Measurements from ENCODE around the gene PAK1IP1.

- TF ChIP-seq POLR2AphosphoS5 (IDR thresholded peaks at IDR 0.05) (no peak), CTCF (IDR thresholded peaks at IDR 0.05) (no peak), POLR2A (IDR thresholded peaks at IDR 0.05) (no peak), EP300 (IDR thresholded peaks at IDR 0.05) (no peak)
Measured at GRCh38 chr6:10746915-10747250, 52.1 kb downstream of the PAK1IP1 start.
